Spleen (tissue), 7 donors: ENCODE measurements around the gene CAMTA1.

ENCODE experiments used
- CTCF ChIP-seq, 11 experiments: fragments of 200-600 bp in 7 of 11; fragments of 450-650 bp in 4 of 11; sonication (generic) in 4 of 11; IDR thresholded peaks in 8 of 11; conservative IDR thresholded peaks in 3 of 11; 1 replicate in 7 of 11; 2 replicates in 4 of 11; pipeline versions ENCODE4 v1.4.0 to v1.8.0; 2016 to 2021; ENCODE audit warnings: antibody characterized with exemption in 11 of 11, inconsistent platforms in 4 of 11, mild to moderate bottlenecking in 1 of 11
- POLR2A ChIP-seq, 3 donors: fragments of 450-650 bp; IDR thresholded peaks; one replicate each; pipeline ENCODE4 v1.5.1; 2017; ENCODE audit warnings: antibody characterized with exemption in 3 of 3, mild to moderate bottlenecking in 1 of 3
- POLR2AphosphoS5 ChIP-seq, 3 donors: sonication (generic); formaldehyde crosslinking; IDR thresholded peaks; one replicate each; pipeline ENCODE4 v1.5.1; 2017; ENCODE audit warnings: antibody characterized with exemption in 3 of 3
- donor health status: DM: no; HTN: no; CAD: no; lungs with moderate emphysema.
- donor health status: DM: no; HTN: no; CAD: no.
- donor health status: DM: no; HTN: no; CAD: no.

GRCh38 chr1:7251454-7251800 is 466.2 kb downstream of the CAMTA1 start:
- no peak for TF ChIP-seq CTCF (IDR thresholded peaks at IDR 0.05 in 8 of 11, conservative IDR thresholded peaks at IDR 0.05 in 3 of 11)
- no peak for TF ChIP-seq POLR2A (IDR thresholded peaks at IDR 0.05)
- no peak for TF ChIP-seq POLR2AphosphoS5 (IDR thresholded peaks at IDR 0.05)
